ENCODE data around the gene ALG2. TPM values are rescaled to one million over a fixed set of nuclear protein-coding genes. Genes with fewer than 3 reads are reported as not detected.

Gene ALG2
- total and polyA plus RNA-seq, 9 of the 15 experiments (the other 6 are each of a cell fraction or from before 2014, with no cell fraction given) = 4.9 to 41.9 (median 20.2) TPM

GRCh38 chr9:99184110-99184474 is 37.6 kb downstream of the ALG2 start:
- Histone ChIP-seq H3K4me2 (ENCODE audit: insufficient read depth, low read length) (no peak overlapping the region), H2AFZ (ENCODE audit: low read depth, low read length) (no peak overlapping the region), H3K36me3 (ENCODE audit: control insufficient read depth, insufficient read depth, low read length) (no peaks in the 10 kb centered on the region), H4K20me1 (replicated peaks; ENCODE audit: control insufficient read depth, insufficient read depth, low read length) (no peaks in the 10 kb centered on the region), H3K4me1 (replicated peaks in 1 of 2; ENCODE audit: control insufficient read depth in 2 of 2, insufficient read depth in 2 of 2, low read length in 2 of 2) (peaks cover 2 to 5% of the 10 kb centered on the region in 2 experiments; a peak in 3 of 5 replicates), H3K27ac (ENCODE audit: extremely low read depth, low read depth, low read length) (no peak overlapping the region), H3K4me3 (no peak overlapping the region), H3K9ac (ENCODE audit: insufficient read depth in 1 of 2, low read depth in 2 of 2, low read length in 2 of 2) (no peak overlapping the region), H3K9me1 (ENCODE audit: control insufficient read depth, insufficient read depth, low read length) (no peaks in the 10 kb centered on the region), H3K9me3 (replicated peaks; ENCODE audit: control insufficient read depth, insufficient read depth, low read depth, low read length) (no peaks in the 10 kb centered on the region), H3K79me2 (ENCODE audit: control insufficient read depth, insufficient read depth, low read length) (no peaks in the 10 kb centered on the region), H3K27me3 (ENCODE audit: control insufficient read depth in 2 of 2, insufficient read depth in 2 of 2, low read length in 2 of 2) (peaks cover 13 to 39% of the 10 kb centered on the region in 2 experiments)
- no peak for FAIRE-seq
- no peak for ATAC-seq
- no TSS peak for BruUV-seq (replicated peaks)
- TF ChIP-seq KDM2B (CRISPR knock-in tag; IDR thresholded peaks at IDR 0.05) (no peak), ZFP36 (IDR thresholded peaks at IDR 0.05; ENCODE audit: low read depth, low read length, partially characterized antibody) (peak; percentile 76)
- WGBS (ENCODE audit: insufficient coverage, low coverage, missing lambda C conversion rate) = 23% methylated on average over 8 of the region's 10 CpGs
- intact Hi-C loops (cut with micrococcal nuclease) = loop anchor here (2.0 to 10.0 kb wide), 10 partner anchors 81 to 1413 kb away; no protein-coding TSS in a partner anchor
- POLR2A ChIA-PET = interaction anchor here (1.5 kb wide), 1 partner anchor 38 kb away, joined by 7 read pairs; the partner anchor contains the start of genes ALG2 and SEC61B
- CTCF ChIA-PET (ENCODE audit: low intra/inter-chr PET ratio) = interaction anchor here (0.6 to 1.4 kb wide), 3 partner anchors 618 to 1140 kb away, joined by 3 to 7 read pairs (median 3); no protein-coding TSS in a partner anchor
- DNase-seq (ENCODE audit: extremely low read depth in 1 of 4, low spot score in 3 of 4) = no peak
- in situ Hi-C loops (cut with MboI) = loop anchor here (5.0 to 10.0 kb wide), 3 partner anchors 78 to 1031 kb away; no protein-coding TSS in a partner anchor

- no peaks in the 10 kb centered on the region for H3K79me2 ChIP-seq (ENCODE audit: control insufficient read depth, insufficient read depth, low read length)
- ATAC-seq (no peak), FAIRE-seq (no peak), DNase-seq (ENCODE audit: extremely low read depth in 1 of 4, low spot score in 3 of 4) (no peak)
- H3K9me3 ChIP-seq (replicated peaks; ENCODE audit: control insufficient read depth, insufficient read depth, low read depth, low read length) = no peaks in the 10 kb centered on the region
- no peak overlapping the region for H3K9ac ChIP-seq (ENCODE audit: insufficient read depth in 1 of 2, low read depth in 2 of 2, low read length in 2 of 2)
- peaks cover 2 to 5% of the 10 kb centered on the region in 2 experiments; a peak in 3 of 5 replicates for H3K4me1 ChIP-seq (replicated peaks in 1 of 2; ENCODE audit: control insufficient read depth in 2 of 2, insufficient read depth in 2 of 2, low read length in 2 of 2)
- no peak overlapping the region for H3K27ac ChIP-seq (ENCODE audit: extremely low read depth, low read depth, low read length)
- in situ Hi-C loops (cut with MboI) (loop anchor here (5.0 to 10.0 kb wide), 3 partner anchors 79 to 1031 kb away; no protein-coding TSS in a partner anchor), intact Hi-C loops (cut with micrococcal nuclease) (loop anchor here (2.0 to 10.0 kb wide), 10 partner anchors 81 to 1414 kb away; no protein-coding TSS in a partner anchor)
- H3K27me3 ChIP-seq (ENCODE audit: control insufficient read depth in 2 of 2, insufficient read depth in 2 of 2, low read length in 2 of 2) = peaks cover 9 to 39% of the 10 kb centered on the region in 2 experiments
- H3K9me1 ChIP-seq (ENCODE audit: control insufficient read depth, insufficient read depth, low read length) = no peaks in the 10 kb centered on the region
- H4K20me1 ChIP-seq (replicated peaks; ENCODE audit: control insufficient read depth, insufficient read depth, low read length) = no peaks in the 10 kb centered on the region
- ChIA-PET CTCF (ENCODE audit: low intra/inter-chr PET ratio) (no interaction called here), POLR2A (interaction anchor here (0.6 kb wide), 2 partner anchors 39 to 1401 kb away, joined by 3 read pairs; partner anchors contain the start of gene SEC61B)
- no peak overlapping the region for H3K4me2 ChIP-seq (ENCODE audit: insufficient read depth, low read length)
- H3K36me3 ChIP-seq (ENCODE audit: control insufficient read depth, insufficient read depth, low read length) = no peaks in the 10 kb centered on the region
- no peak overlapping the region for H2AFZ ChIP-seq (ENCODE audit: low read depth, low read length)
- WGBS (ENCODE audit: insufficient coverage, low coverage, missing lambda C conversion rate) = 4% methylated on average over 3 of the region's 3 CpGs
- BruUV-seq (replicated peaks) = no TSS peak
- H3K4me3 ChIP-seq = no peak overlapping the region
- no peak for TF ChIP-seq AFF4 (CRISPR knock-in tag; IDR thresholded peaks at IDR 0.05)
- TF ChIP-seq MCM7 (IDR thresholded peaks at IDR 0.05) = no peak
- TF ChIP-seq RB1 (IDR thresholded peaks at IDR 0.05; ENCODE audit: low read depth) = no peak
- no peak for TF ChIP-seq PRMT5 (CRISPR knock-in tag; IDR thresholded peaks at IDR 0.05)
- no peak for TF ChIP-seq KLF13 (tag; IDR thresholded peaks at IDR 0.05; ENCODE audit: borderline replicate concordance, low read depth)
- TF ChIP-seq ZC3H8 (IDR thresholded peaks at IDR 0.05) = no peak
- no peak for TF ChIP-seq PRPF4 (IDR thresholded peaks at IDR 0.05; ENCODE audit: insufficient read depth, low read depth, low read length, poor library complexity, severe bottlenecking)
- no peak for TF ChIP-seq MCM2 (IDR thresholded peaks at IDR 0.05; ENCODE audit: low read depth)
- TF ChIP-seq ZNF280A (IDR thresholded peaks at IDR 0.05; ENCODE audit: low read depth, partially characterized antibody) = no peak
Observed at GRCh38 chr9:99183616-99184015, 38.1 kb downstream of the ALG2 start.
